Activated CD8-positive, alpha-beta memory T cell treated with anti-CD3 and anti-CD28 coated beads for 24 hours (primary cell): ENCODE measurements around the gene OPN1MW2.
A peak's percentile ranks its signal among the peaks of the same experiment; 100 is the strongest.
"Not testable (repeated sequence)": the region's sequence is repeated elsewhere in the genome, so short reads cannot be mapped to it uniquely, and the experiment has no call there.

Experiments
- DNase-seq: peaks from one replicate; pipeline ENCODE4 v3.0.0-alpha.2; 2020

The OPN1MW2 gene

DNA sequence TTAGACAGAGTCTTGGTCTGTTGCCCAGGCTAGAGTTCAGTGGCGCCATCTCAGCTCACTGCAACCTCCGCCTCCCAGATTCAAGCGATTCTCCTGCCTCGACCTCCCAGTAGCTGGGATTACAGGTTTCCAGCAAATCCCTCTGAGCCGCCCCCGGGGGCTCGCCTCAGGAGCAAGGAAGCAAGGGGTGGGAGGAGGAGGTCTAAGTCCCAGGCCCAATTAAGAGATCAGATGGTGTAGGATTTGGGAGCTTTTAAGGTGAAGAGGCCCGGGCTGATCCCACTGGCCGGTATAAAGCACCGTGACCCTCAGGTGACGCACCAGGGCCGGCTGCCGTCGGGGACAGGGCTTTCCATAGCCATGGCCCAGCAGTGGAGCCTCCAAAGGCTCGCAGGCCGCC is at the start of gene OPN1MW2:
TSS of gene OPN1MW2 (plus strand) at position 301 of the 400 bp plus-strand sequence. CDS start at position 361, 60 bp downstream.
- not testable (repeated sequence) for DNase-seq

DNA sequence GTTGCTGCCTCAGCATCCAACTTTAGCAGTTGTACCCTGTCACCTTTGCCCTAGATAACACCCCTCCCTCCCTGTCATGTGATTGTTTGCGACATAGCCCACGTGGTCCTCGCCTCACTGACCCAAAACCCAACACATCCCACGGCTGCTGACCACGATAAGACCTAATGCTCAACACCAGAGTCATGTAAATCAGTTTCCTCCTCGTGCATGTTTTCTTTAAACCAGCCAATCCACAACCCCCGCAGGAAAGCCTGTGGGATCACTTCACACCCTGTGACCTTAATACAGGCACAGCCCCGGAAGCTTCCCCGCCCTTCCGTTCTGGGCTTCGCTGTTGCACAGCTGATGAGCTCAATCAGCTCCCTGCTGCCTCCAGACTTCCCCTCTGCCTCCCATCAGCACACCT is 47.0 kb upstream of the OPN1MW2 start:
- DNase-seq, result not testable (repeated sequence)

DNA sequence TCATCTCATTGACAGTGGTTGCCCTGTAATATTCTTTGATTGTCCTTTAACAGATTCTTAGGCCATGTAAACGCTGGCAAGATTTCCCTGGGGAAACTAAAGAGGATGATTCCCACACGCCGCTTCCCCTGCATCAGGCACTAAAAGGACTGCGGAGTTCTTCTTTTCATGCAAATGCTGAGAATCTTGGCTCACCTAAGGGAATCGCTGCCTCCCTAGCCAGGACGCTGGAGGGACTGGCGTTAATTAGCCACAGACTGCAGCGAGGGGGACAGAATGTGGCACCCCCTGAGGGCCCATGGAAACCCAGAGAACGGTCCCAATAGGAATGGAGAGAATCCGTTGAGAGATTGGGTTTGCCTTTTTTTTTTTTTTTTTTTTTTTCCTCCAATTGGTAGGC is 45.2 kb upstream of the OPN1MW2 start:
- not testable (repeated sequence) for DNase-seq

DNA sequence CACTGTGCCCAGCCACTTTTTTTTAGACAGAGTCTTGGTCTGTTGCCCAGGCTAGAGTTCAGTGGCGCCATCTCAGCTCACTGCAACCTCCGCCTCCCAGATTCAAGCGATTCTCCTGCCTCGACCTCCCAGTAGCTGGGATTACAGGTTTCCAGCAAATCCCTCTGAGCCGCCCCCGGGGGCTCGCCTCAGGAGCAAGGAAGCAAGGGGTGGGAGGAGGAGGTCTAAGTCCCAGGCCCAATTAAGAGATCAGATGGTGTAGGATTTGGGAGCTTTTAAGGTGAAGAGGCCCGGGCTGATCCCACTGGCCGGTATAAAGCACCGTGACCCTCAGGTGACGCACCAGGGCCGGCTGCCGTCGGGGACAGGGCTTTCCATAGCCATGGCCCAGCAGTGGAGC is 37.3 kb upstream of the OPN1MW2 start, which contains the start of gene OPN1MW:
TSS of gene OPN1MW (plus strand) at position 301 of the 400 bp plus-strand sequence. CDS start at position 383, 82 bp downstream.
- DNase-seq, result not testable (repeated sequence)

DNA sequence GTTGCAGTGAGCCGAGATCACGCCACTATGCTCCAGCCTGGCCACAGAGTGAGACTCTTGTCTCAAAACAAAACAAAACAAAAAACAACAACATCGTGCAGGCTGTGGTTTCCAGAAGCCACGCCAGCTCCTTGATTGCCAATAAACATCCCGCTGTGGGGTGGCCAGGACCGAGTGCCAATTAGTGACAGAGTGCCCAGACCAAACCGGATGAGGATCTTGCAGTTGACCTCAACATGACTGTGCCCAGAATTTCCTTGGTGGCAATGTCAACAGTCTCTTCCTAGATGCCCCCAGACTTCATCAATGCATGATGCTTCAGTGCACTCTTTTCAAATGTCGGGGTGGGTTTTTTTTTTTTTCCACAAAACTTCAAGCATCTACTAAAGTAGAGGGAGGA is 35.8 kb upstream of the OPN1MW2 start:
- DNase-seq, result not testable (repeated sequence)

DNA sequence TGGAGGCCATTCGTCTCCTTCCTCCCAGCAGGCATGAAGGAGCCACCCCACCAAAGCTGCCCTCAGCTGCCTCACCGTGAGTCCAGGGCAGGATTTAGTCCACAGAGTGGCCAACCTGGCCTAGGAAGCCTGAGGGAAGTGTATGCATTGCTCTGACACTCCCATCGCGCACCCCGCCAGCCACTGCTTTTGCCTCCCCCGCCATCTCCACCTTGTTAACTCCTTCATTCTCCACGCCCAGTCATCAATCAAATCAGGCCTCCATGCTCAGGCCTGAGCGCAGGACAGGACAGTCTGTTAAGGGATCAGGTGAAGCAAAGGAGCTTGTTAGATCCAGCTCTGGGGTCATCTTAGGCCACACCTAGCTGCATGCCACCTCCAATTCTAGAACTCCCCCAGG is 26.7 kb upstream of the OPN1MW2 start:
- DNase-seq, result not testable (repeated sequence)

DNA sequence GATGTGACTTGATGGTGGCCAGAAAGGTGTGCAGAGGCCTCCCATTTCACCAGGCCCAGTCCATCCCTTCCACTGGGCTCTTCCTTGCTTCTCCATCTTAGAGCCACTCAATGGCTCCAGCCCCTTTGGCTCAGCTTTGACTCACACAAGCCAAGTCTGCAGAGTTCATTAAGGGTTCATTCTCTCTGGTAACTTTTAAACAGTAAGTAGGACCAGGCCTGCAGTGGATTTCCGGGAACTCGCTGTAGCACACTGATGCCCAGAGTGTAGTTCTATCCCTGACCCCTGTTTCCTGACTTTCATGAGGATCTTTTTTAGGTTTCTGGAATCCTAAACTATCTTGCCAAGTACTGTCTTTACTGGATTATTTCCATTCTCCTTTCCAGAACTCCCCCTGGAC is 25.2 kb upstream of the OPN1MW2 start:
- DNase-seq, result not testable (repeated sequence)

DNA sequence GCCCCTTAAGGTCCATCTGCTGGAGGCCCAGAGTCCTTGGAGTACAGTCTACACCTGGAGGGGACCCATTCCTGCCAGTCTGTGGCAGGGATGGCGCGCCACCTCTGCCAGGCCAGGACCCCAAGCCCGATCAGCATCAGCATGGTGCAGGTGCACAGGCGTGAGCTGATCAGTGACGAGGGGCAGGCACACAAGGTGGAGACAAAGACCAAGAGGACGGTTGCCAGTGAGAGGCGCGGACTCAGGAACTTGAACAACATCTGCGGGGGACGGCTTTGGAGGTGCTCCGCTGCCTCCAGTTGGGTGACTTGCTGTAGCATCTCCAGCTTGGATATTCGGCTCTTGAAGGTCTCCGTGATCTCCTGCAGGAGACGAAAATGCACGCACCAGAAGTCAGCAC is 23.1 kb upstream of the OPN1MW2 start:
- not testable (repeated sequence) for DNase-seq

DNA sequence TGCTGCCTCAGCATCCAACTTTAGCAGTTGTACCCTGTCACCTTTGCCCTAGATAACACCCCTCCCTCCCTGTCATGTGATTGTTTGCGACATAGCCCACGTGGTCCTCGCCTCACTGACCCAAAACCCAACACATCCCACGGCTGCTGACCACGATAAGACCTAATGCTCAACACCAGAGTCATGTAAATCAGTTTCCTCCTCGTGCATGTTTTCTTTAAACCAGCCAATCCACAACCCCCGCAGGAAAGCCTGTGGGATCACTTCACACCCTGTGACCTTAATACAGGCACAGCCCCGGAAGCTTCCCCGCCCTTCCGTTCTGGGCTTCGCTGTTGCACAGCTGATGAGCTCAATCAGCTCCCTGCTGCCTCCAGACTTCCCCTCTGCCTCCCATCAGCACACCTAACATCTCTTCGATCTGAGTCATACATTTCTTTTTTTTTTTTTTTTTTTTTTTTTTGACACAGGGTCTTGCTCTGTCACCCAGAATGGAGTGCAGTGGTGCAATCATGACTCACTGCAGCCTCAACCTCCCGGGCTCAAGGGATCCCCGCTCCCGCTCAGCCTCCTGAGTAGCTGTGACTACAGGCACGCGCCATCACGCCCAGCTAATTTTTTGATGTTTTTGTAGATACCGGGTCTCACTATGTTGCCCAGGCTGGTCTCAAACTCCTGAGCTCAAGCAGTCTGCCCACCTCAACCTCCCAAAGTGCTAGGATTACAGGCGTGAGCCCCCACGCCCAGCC is 9.7 kb upstream of the OPN1MW2 start:
- not testable (repeated sequence) for DNase-seq

DNA sequence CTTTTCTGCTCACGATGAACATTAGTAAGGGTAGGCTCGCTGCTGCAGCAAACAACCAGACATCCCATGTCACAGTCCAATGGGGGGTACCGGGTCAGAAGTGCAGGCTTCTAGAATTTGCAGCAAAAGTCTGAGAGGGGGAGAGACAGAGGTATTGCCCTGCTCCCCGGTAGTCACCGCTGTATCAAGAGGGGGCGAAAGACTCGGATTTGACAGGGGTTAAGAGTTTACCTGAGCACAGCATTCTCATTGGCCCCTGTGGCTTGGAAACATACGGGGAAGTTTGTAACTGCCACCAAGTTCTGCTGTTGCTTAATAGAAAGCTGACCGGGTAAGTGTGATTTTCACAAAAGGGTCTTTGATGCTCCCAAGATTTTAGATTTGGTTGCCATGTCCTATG is 8.5 kb upstream of the OPN1MW2 start:
- peak; percentile 52 for DNase-seq

DNA sequence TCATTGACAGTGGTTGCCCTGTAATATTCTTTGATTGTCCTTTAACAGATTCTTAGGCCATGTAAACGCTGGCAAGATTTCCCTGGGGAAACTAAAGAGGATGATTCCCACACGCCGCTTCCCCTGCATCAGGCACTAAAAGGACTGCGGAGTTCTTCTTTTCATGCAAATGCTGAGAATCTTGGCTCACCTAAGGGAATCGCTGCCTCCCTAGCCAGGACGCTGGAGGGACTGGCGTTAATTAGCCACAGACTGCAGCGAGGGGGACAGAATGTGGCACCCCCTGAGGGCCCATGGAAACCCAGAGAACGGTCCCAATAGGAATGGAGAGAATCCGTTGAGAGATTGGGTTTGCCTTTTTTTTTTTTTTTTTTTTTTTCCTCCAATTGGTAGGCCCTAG is 8.1 kb upstream of the OPN1MW2 start:
- DNase-seq, result not testable (repeated sequence)

DNA sequence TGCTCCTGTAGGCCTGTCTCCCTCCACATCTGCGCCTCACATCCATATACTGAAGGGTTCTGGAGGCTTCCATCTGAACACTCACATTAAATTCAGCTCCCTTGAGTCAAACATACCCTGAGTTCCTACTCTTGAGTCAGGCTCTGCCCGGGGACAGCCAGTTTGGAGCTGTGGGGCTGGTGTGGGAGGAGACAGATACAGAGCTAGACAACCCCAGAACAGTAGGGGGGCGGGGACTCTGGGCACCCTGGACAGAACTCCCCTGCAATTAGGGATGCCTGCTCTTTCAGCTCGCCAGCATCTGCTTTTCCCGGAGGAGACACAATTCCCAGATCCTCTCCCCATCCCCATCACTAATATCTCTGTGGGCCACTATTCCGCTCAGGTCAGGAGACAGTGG is 5.7 kb downstream of the OPN1MW2 start:
- DNase-seq, result not testable (repeated sequence)

DNA sequence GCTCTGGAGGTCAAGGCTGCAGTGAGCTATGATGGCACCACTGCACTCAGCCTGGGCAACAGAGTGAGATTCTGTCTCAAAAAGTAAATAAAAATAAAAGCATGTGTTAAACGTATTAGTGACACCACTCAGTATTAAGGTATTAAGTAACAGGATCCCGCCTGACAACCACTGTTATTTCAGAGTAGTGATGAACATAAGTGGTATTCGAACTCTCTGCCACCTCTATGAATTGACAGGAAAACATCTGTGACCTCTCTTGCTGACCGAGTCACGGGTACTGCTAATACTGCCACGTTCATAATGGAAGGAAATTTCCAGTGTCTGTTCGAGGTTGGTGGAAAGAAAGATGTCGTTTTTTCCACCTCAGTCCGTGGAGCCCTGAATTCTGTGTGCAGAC is 7.2 kb downstream of the OPN1MW2 start:
- DNase-seq, result not testable (repeated sequence)

DNA sequence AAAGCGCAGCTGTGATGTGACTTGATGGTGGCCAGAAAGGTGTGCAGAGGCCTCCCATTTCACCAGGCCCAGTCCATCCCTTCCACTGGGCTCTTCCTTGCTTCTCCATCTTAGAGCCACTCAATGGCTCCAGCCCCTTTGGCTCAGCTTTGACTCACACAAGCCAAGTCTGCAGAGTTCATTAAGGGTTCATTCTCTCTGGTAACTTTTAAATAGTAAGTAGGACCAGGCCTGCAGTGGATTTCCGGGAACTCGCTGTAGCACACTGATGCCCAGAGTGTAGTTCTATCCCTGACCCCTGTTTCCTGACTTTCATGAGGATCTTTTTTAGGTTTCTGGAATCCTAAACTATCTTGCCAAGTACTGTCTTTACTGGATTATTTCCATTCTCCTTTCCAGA is 11.9 kb downstream of the OPN1MW2 start:
- not testable (repeated sequence) for DNase-seq

DNA sequence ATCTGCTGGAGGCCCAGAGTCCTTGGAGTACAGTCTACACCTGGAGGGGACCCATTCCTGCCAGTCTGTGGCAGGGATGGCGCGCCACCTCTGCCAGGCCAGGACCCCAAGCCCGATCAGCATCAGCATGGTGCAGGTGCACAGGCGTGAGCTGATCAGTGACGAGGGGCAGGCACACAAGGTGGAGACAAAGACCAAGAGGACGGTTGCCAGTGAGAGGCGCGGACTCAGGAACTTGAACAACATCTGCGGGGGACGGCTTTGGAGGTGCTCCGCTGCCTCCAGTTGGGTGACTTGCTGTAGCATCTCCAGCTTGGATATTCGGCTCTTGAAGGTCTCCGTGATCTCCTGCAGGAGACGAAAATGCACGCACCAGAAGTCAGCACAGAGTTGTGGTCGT is 14.1 kb downstream of the OPN1MW2 start:
- not testable (repeated sequence) for DNase-seq

DNA sequence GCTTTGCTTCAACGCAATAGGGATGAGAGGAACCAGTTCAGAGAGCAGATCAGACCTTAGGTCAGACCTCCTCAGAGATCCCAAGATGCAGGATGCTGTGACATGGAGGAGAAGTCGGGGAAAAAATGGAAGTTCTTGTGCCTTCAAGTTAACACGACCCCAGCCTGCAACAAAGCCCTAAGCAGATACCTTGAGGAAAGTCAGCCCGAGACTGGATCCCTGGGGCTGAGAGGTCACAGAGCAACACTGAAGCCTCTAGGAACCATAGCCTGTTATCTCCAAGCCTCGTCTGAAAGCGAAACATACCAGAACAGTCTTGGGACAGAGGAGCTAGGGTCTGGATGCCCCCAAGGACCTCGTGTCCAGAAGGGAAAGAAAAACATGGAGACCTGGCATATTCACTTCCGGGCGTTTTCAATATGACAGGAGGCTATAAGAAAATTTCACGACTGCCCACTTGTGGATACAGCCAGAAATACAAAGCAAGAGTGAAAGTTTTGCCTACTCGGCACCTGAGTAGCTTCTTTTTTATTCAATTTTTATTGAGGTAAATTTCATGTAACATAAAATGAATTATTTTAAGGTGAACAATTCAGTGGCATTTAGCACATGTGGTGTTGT is 19.5 kb downstream of the OPN1MW2 start:
- not testable (repeated sequence) for DNase-seq

DNA sequence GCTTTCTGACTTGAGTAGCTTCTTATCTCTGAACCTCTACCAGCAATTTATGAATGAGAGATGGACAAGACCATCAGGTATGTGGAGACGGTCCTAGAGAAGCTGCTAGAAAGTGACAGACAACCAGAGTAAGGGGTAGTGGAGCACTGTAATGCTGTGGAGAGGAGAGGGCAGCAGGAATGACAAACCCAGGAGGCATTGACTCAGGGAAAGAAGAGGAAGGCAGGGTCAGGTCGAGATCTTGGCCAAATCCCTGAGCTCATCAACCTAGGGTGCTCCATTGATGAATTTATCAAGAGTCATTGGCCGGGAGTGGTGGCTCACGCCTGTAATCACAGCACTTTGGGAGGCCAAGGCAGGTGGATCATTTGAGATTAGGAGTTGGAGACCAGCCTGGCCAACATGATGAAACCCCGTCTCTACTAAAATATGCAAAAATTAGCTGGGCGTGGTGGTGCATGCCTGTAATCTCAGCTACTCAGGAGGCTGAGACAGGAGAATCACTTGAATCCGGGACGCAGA is 20.5 kb downstream of the OPN1MW2 start:
- not testable (repeated sequence) for DNase-seq

DNA sequence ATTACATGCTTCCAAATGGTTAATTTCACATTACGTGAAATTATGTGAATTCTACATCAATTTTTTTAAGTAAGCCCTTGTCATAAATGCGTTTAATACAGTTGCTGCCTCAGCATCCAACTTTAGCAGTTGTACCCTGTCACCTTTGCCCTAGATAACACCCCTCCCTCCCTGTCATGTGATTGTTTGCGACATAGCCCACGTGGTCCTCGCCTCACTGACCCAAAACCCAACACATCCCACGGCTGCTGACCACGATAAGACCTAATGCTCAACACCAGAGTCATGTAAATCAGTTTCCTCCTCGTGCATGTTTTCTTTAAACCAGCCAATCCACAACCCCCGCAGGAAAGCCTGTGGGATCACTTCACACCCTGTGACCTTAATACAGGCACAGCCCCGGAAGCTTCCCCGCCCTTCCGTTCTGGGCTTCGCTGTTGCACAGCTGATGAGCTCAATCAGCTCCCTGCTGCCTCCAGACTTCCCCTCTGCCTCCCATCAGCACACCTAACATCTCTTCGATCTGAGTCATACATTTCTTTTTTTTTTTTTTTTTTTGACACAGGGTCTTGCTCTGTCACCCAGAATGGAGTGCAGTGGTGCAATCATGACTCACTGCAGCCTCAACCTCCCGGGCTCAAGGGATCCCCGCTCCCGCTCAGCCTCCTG is 28.0 kb downstream of the OPN1MW2 start:
- not testable (repeated sequence) for DNase-seq

DNA sequence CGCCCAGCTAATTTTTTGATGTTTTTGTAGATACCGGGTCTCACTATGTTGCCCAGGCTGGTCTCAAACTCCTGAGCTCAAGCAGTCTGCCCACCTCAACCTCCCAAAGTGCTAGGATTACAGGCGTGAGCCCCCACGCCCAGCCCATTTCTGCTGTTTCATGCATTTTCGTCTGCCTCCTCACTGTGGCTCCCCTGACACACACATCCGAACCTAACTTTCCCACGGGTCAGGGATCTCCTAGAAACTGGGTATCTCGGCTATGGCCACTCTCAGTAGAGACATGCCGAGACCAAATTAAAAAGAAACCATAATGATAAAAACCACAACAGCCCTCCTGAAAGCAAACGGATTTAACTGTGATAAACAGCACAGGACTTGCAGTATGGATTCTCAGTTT is 28.5 kb downstream of the OPN1MW2 start:
- not testable (repeated sequence) for DNase-seq

DNA sequence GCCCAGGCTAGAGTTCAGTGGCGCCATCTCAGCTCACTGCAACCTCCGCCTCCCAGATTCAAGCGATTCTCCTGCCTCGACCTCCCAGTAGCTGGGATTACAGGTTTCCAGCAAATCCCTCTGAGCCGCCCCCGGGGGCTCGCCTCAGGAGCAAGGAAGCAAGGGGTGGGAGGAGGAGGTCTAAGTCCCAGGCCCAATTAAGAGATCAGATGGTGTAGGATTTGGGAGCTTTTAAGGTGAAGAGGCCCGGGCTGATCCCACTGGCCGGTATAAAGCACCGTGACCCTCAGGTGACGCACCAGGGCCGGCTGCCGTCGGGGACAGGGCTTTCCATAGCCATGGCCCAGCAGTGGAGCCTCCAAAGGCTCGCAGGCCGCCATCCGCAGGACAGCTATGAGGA is 37.7 kb downstream of the OPN1MW2 start, which contains the start of gene OPN1MW3:
TSS of gene OPN1MW3 (plus strand) at position 301 of the 400 bp plus-strand sequence. CDS start at position 339, 38 bp downstream.
- DNase-seq, result not testable (repeated sequence)

DNA sequence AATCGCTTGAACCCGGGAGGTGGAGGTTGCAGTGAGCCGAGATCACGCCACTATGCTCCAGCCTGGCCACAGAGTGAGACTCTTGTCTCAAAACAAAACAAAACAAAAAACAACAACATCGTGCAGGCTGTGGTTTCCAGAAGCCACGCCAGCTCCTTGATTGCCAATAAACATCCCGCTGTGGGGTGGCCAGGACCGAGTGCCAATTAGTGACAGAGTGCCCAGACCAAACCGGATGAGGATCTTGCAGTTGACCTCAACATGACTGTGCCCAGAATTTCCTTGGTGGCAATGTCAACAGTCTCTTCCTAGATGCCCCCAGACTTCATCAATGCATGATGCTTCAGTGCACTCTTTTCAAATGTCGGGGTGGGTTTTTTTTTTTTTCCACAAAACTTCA is 39.2 kb downstream of the OPN1MW2 start:
- DNase-seq, result not testable (repeated sequence)

DNA sequence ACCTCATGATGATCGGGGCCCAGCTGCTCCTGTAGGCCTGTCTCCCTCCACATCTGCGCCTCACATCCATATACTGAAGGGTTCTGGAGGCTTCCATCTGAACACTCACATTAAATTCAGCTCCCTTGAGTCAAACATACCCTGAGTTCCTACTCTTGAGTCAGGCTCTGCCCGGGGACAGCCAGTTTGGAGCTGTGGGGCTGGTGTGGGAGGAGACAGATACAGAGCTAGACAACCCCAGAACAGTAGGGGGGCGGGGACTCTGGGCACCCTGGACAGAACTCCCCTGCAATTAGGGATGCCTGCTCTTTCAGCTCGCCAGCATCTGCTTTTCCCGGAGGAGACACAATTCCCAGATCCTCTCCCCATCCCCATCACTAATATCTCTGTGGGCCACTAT is 43.5 kb downstream of the OPN1MW2 start:
- not testable (repeated sequence) for DNase-seq

DNA sequence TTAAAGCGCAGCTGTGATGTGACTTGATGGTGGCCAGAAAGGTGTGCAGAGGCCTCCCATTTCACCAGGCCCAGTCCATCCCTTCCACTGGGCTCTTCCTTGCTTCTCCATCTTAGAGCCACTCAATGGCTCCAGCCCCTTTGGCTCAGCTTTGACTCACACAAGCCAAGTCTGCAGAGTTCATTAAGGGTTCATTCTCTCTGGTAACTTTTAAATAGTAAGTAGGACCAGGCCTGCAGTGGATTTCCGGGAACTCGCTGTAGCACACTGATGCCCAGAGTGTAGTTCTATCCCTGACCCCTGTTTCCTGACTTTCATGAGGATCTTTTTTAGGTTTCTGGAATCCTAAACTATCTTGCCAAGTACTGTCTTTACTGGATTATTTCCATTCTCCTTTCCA is 49.7 kb downstream of the OPN1MW2 start:
- DNase-seq, result not testable (repeated sequence)
